ENCODE results near the gene ABITRAM.
A peak's percentile ranks its signal among the peaks of the same experiment; 100 is the strongest.

ABITRAM gene

GRCh38 chr9:108934323-108934893 is at the start of gene ABITRAM:
TSS of gene ABITRAM (plus strand) at chr9:108934400. CDS start at chr9:108934487, 87 bp downstream.
- no peak for TF ChIP-seq CTCF (IDR thresholded peaks at IDR 0.05)

DNA sequence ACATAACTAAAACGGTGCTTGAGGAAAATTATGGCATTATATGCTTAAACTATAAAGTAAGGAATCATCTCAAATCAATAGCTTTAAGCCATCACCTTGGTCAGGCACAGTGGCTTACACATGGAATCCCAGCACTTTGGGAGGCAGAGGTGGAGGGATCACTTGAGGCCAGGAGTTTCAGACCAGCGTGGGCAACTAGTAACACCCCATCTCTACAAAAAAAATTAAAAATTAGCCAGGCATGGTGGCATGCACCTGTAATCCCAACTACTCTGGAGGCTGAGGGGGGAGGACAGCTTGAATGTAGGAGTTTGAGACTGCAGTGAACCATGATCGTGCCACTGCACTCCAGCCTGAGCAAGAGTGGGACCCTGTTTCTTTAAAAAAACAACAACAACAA is 49.5 kb upstream of the ABITRAM start:
- no peak for TF ChIP-seq CTCF (IDR thresholded peaks at IDR 0.05)

DNA sequence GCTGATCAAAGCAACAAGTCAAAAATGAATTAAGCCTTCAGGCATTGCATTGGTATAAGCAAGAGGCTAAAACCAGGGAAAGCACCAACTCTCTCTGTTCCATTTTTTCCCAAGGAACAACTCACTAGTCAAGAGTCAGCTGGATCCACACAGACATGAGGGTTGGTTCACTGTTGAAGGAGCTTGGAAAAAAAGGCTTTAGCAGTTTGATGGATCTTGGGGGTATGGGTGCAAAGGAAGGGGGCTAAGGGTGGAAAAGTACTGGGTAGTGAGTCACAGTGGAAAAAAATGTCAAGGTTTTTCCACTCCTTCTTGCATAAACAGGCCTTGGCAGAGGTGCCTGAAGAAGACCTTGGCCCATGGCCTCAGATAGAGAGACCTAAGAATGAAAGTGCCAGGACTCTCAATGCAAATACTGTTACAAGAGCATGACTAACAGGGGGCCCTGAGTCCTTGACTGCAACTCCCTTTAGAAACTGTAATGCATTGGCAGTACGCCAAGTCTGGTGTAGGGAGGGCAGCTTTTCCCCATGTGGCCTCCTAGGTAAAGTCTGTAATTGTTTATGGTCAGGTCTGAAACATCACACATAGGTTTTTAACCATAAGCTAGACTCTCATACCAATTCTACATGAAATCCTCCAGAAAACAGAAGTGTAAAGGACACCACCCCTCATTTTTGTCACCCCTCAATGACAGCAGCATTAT is 48.4 kb upstream of the ABITRAM start:
- no peak for TF ChIP-seq CTCF (IDR thresholded peaks at IDR 0.05)

DNA sequence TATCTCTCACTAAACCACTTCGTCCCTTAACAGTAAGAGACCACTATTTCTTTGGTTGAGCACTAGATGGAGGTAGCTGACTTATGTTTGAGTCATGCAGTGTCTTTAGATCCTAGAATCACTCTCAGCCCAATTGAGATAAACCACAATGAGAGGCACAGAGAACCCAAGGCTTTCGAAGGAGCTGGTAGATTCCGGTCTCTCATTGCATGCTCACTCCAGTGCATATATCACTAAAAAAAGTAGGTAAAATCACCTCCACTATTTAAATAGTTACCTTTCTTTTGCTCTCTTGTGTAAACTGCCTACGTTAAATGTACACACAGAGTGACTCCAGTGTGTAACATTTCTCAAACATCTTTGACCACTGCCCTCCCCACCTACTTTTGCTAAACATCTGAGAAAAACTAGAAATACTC is 44.5 kb upstream of the ABITRAM start:
- peak; percentile 16; the same call in 1 of the 2 replicates for TF ChIP-seq CTCF (IDR thresholded peaks at IDR 0.05)

- no peak for TF ChIP-seq CTCF (IDR thresholded peaks at IDR 0.05)
Measured at GRCh38 chr9:108894225-108894997, 39.8 kb upstream of the ABITRAM start.

DNA sequence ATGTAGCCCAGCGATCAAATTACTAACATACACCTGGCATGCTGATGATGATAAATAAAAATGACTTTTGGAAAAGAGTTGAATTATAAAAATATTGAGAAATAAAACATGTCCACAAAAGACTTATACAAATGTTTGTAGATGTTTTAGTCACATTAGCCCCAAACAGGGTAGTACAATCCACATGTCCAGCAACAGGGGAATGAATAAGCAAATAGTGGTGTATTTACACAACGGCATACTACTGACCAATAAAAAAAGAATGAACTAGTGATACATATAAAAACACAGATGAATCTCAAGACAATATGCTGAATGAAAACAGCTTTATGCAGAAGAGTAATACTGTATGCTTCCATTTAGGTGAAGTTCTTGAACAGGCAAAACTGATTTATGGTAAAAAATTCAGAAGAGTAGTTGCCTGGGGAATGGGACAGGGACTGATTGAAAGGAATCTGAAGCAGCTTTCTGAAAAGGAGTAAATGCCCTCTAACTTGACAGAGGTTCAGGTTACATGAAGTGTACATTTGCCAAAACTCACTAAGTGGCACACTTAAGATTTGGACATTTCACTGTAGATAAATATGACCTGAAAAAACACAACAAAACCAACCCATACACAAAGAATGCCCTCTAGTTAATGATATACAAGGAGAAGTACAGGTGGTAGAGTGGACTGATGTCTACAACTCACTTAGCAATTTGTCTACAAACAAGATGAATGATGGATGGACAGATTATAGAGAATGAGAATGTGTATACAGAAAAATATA is 36.7 kb upstream of the ABITRAM start:
- no peak for TF ChIP-seq CTCF (IDR thresholded peaks at IDR 0.05)

- TF ChIP-seq CTCF (IDR thresholded peaks at IDR 0.05) = no peak
Measured at GRCh38 chr9:108900176-108900575, 34.0 kb upstream of the ABITRAM start.
